GM23338 (cell line): Measurements from ENCODE around the gene SIL1. TPM values are rescaled to one million over a fixed set of nuclear protein-coding genes. Genes with fewer than 3 reads are reported as not detected.

Source experiments
- ATAC-seq: fragments of 200-7000 bp; cut with Tn5 transposase; 3 replicates; pipeline ENCODE4 v1.9.1; 2020
- DNase-seq: peaks from one replicate; pipeline ENCODE4 v3.0.0-alpha.2; 2015; ENCODE audit warnings: low spot score
- H2AFZ ChIP-seq: fragments of 200-600 bp; sonication (generic); 2 replicates; pipeline ENCODE4 v1.8.0; 2016; ENCODE audit warnings: antibody characterized with exemption, mild to moderate bottlenecking, moderate library complexity
- H3F3A ChIP-seq: fragments of 200-600 bp; sonication (generic); replicated peaks from 2 replicates; pipeline ENCODE4 v1.8.0; 2017; ENCODE audit warnings: antibody characterized with exemption, mixed run types, low read depth
- H3K27ac ChIP-seq: fragments of 200-600 bp; sonication (generic); 2 replicates; pipeline ENCODE4 v1.6.1; 2016; ENCODE audit warnings: low read depth
- H3K27me3 ChIP-seq: fragments of 200-600 bp; sonication (generic); 2 replicates; pipeline ENCODE4 v1.8.0; 2016; ENCODE audit warnings: mild to moderate bottlenecking, mixed run types, moderate library complexity; ENCODE audit not compliant: insufficient read depth
- H3K36me3 ChIP-seq: fragments of 200-600 bp; sonication (generic); 2 replicates; pipeline ENCODE4 v1.8.0; 2016; ENCODE audit warnings: mild to moderate bottlenecking; ENCODE audit not compliant: insufficient read depth
- H3K4me1 ChIP-seq: fragments of 200-600 bp; sonication (generic); 2 replicates; pipeline ENCODE4 v1.8.0; 2016; ENCODE audit warnings: mild to moderate bottlenecking, moderate library complexity; ENCODE audit not compliant: insufficient read depth
- H3K4me2 ChIP-seq: fragments of 200-600 bp; sonication (generic); 2 replicates; pipeline ENCODE4 v1.7.1; 2017; ENCODE audit warnings: mixed run types
- H3K4me3 ChIP-seq: fragments of 200-600 bp; sonication (generic); 2 replicates; pipeline ENCODE4 v1.6.1; 2016; ENCODE audit warnings: mixed run types
- H3K79me2 ChIP-seq: fragments of 200-600 bp; sonication (generic); replicated peaks from 2 replicates; pipeline ENCODE4 v1.8.0; 2017; ENCODE audit warnings: mild to moderate bottlenecking; ENCODE audit not compliant: insufficient read depth
- H3K9me2 ChIP-seq: fragments of 200-600 bp; sonication (generic); 2 replicates; pipeline ENCODE4 v1.8.0; 2017; ENCODE audit not compliant: insufficient read depth
- H4K20me1 ChIP-seq: fragments of 200-600 bp; sonication (generic); replicated peaks from 2 replicates; pipeline ENCODE4 v1.8.0; 2017; ENCODE audit warnings: mild to moderate bottlenecking; ENCODE audit not compliant: insufficient read depth
- H3K27ac Mint-ChIP-seq: 2 replicates; pipeline ENCODE4 v1.8.0; 2020; ENCODE audit warnings: inconsistent platforms, mild to moderate bottlenecking, moderate library complexity, mixed read lengths
- H3K27me3 Mint-ChIP-seq: 3 replicates; pipeline ENCODE4 v1.8.0; 2022; ENCODE audit warnings: low read depth, mild to moderate bottlenecking, moderate library complexity, mixed read lengths, inconsistent platforms; ENCODE audit not compliant: insufficient read depth, poor library complexity
- H3K36me3 Mint-ChIP-seq: 3 replicates; pipeline ENCODE4 v1.8.0; 2021; ENCODE audit warnings: low read depth, mild to moderate bottlenecking, inconsistent platforms, moderate library complexity, mixed read lengths
- H3K4me1 Mint-ChIP-seq: 3 replicates; pipeline ENCODE4 v1.8.0; 2020; ENCODE audit warnings: mild to moderate bottlenecking, inconsistent platforms, mixed read lengths
- H3K4me3 Mint-ChIP-seq: 3 replicates; pipeline ENCODE4 v1.8.0; 2021; ENCODE audit warnings: moderate library complexity, mild to moderate bottlenecking, inconsistent platforms, mixed read lengths
- H3K9me3 Mint-ChIP-seq: 3 replicates; pipeline ENCODE4 v1.8.0; 2020; ENCODE audit warnings: moderate library complexity, mild to moderate bottlenecking, inconsistent platforms, mixed read lengths
- CREB1 ChIP-seq: fragments of 250-450 bp; sonication (Bioruptor Pico); IDR thresholded peaks from 2 replicates; pipeline ENCODE4 v1.5.0; 2020; ENCODE audit warnings: low read depth, mild to moderate bottlenecking, moderate library complexity
- CTCF ChIP-seq, 2 experiments: fragments of 200-600 bp in 1 of 2; sonication (generic) in 1 of 2; conservative IDR thresholded peaks; 2 replicates each; pipeline versions ENCODE4 v1.5.1 to v1.6.1; 2016 to 2017; ENCODE audit warnings: antibody characterized with exemption in 2 of 2, low read depth in 2 of 2, mild to moderate bottlenecking in 2 of 2, moderate library complexity in 1 of 2
- ETS1 ChIP-seq: IDR thresholded peaks from 2 replicates; pipeline ENCODE4 v1.6.1; 2016; ENCODE audit warnings: antibody characterized with exemption
- EZH2 ChIP-seq: fragments of 200-600 bp; sonication (generic); IDR thresholded peaks from one replicate; pipeline ENCODE4 v1.8.0; 2017; ENCODE audit warnings: antibody characterized with exemption, mild to moderate bottlenecking, low read depth; ENCODE audit not compliant: unreplicated experiment
- EZH2phosphoT487 ChIP-seq: fragments of 200-600 bp; sonication (generic); IDR thresholded peaks from one replicate; pipeline ENCODE4 v1.8.1; 2018; ENCODE audit warnings: antibody characterized with exemption; ENCODE audit not compliant: unreplicated experiment
- JUNB ChIP-seq: IDR thresholded peaks from one replicate; pipeline ENCODE4 v1.6.1; 2016; ENCODE audit warnings: antibody characterized with exemption; ENCODE audit not compliant: unreplicated experiment
- NANOG ChIP-seq: IDR thresholded peaks from 2 replicates; pipeline ENCODE4 v1.6.1; 2016; ENCODE audit warnings: antibody characterized with exemption, borderline replicate concordance
- POLR2AphosphoS5 ChIP-seq: IDR thresholded peaks from 2 replicates; pipeline ENCODE4 v1.6.1; 2016; ENCODE audit warnings: antibody characterized with exemption, low read depth
- REST ChIP-seq: IDR thresholded peaks from one replicate; pipeline ENCODE4 v1.6.1; 2018; ENCODE audit warnings: antibody characterized with exemption; ENCODE audit not compliant: unreplicated experiment
- STAT1 ChIP-seq: IDR thresholded peaks from one replicate; pipeline ENCODE4 v1.6.1; 2016; ENCODE audit warnings: antibody characterized with exemption; ENCODE audit not compliant: unreplicated experiment
- ZNF114 ChIP-seq: fragments of 250-450 bp; sonication (Bioruptor Pico); IDR thresholded peaks from 2 replicates; pipeline ENCODE4 v1.5.0; 2020; ENCODE audit warnings: mild to moderate bottlenecking, moderate library complexity
- ZNF331 ChIP-seq: fragments of 250-450 bp; sonication (Bioruptor Pico); IDR thresholded peaks from 2 replicates; pipeline ENCODE4 v1.5.0; 2020; ENCODE audit warnings: low read depth, mild to moderate bottlenecking, moderate library complexity
- ZNF462 ChIP-seq: fragments of 250-450 bp; sonication (Bioruptor Pico); IDR thresholded peaks from 2 replicates; pipeline ENCODE4 v1.5.0; 2020; ENCODE audit warnings: mild to moderate bottlenecking, moderate library complexity
- polyA plus RNA-seq: library from polyadenylated mRNA; unstranded; fragments of >200 nt; fragmentation: Nextera tagmentation; extraction: Ambion mirVana; gene quantifications from 2 replicates; pipeline ENCODE4 v1.2.1, GENCODE V29; 2016
- total RNA-seq: library from RNA; depleted of rRNA; stranded (reverse); fragments of >200 nt; shearing (Covaris generic); gene quantifications from 2 replicates; pipeline ENCODE4 v1.2.3, GENCODE V29; 2014

SIL1 gene
- total and polyA plus RNA-seq, 2 experiments from 2014 or later = 5.5 to 5.9 TPM

- H3K4me3 ChIP-seq = no peak overlapping the region
- H3K9me2 ChIP-seq = no peaks in the 10 kb centered on the region
- Mint-ChIP-seq H3K27ac (no peak overlapping the region), H3K36me3 (no peaks in the 10 kb centered on the region), H3K4me1 (peaks cover 6% of the 10 kb centered on the region), H3K4me3 (no peak overlapping the region), H3K9me3 (no peaks in the 10 kb centered on the region), H3K27me3 (no peaks in the 10 kb centered on the region)
- H2AFZ ChIP-seq = 0 out of 2 replicates have a peak overlapping the region, but pooled peaks have one; percentile 7
- no peak overlapping the region for H3K4me2 ChIP-seq
- no peaks in the 10 kb centered on the region for H3K36me3 ChIP-seq
- no peak overlapping the region for H3K27ac ChIP-seq
- no peaks in the 10 kb centered on the region for H3K27me3 ChIP-seq
- no peaks in the 10 kb centered on the region for H4K20me1 ChIP-seq
- H3K4me1 ChIP-seq = 0 out of 2 replicates have a peak, but pooled peaks cover 4% of the 10 kb centered on the region
- TF ChIP-seq ZNF331 (CRISPR knock-in tag) (no peak), CREB1 (CRISPR knock-in tag) (no peak), REST (no peak), STAT1 (no peak), ZNF462 (CRISPR knock-in tag) (no peak), ZNF114 (no peak), JUNB (no peak), CTCF (conservative IDR thresholded peaks at IDR 0.05; ENCODE audit: low read depth in 2 of 2) (no peak), EZH2phosphoT487 (no peak), EZH2 (no peak), POLR2AphosphoS5 (no peak), NANOG (no peak), ETS1 (no peak)
- no peaks in the 10 kb centered on the region for H3K79me2 ChIP-seq
- DNase-seq (no peak), ATAC-seq (no peak)
- H3F3A ChIP-seq = no peaks in the 10 kb centered on the region
Measured at GRCh38 chr5:139226131-139226530, 28.0 kb upstream of the SIL1 start.
